ENCODE measurements around the gene C19orf38.
A peak's percentile ranks its signal among the peaks of the same experiment; 100 is the strongest.

Gene C19orf38

GRCh38 chr19:10823690-10824089 is 24.5 kb upstream of the C19orf38 start:
- H3K4me3 ChIP-seq (replicated peaks in 1 of 2; ENCODE audit: low read depth in 2 of 2, low read length in 2 of 2) = no peak overlapping the region
- no peak for DNase-seq (ENCODE audit: low read depth in 2 of 2)
- no peak for TF ChIP-seq CTCF (IDR thresholded peaks at IDR 0.05; ENCODE audit: low read depth, low read length)

GRCh38 chr19:10826231-10826630 is 22.0 kb upstream of the C19orf38 start:
- no peak for TF ChIP-seq CTCF (IDR thresholded peaks at IDR 0.05; ENCODE audit: low read depth, low read length)
- no peak for DNase-seq (ENCODE audit: low read depth in 2 of 2)
- H3K4me3 ChIP-seq (replicated peaks in 1 of 2; ENCODE audit: low read depth in 2 of 2, low read length in 2 of 2) = no peak overlapping the region

GRCh38 chr19:10826846-10827245 is 21.4 kb upstream of the C19orf38 start:
- no peak overlapping the region for H3K4me3 ChIP-seq (replicated peaks in 1 of 2; ENCODE audit: low read depth in 2 of 2, low read length in 2 of 2)
- no peak for TF ChIP-seq CTCF (IDR thresholded peaks at IDR 0.05; ENCODE audit: low read depth, low read length)
- no peak for DNase-seq (ENCODE audit: low read depth in 2 of 2)

GRCh38 chr19:10828981-10829821 is 19.0 kb upstream of the C19orf38 start:
- TF ChIP-seq CTCF (IDR thresholded peaks at IDR 0.05; ENCODE audit: low read depth, low read length) = peak; percentile 17
- no peak for DNase-seq (ENCODE audit: low read depth in 2 of 2)
- H3K4me3 ChIP-seq (replicated peaks in 1 of 2; ENCODE audit: low read depth in 2 of 2, low read length in 2 of 2) = no peak overlapping the region

- DNase-seq (ENCODE audit: low read depth in 2 of 2) = no peak
- H3K4me3 ChIP-seq (replicated peaks in 1 of 2; ENCODE audit: low read depth in 2 of 2, low read length in 2 of 2) = no peak overlapping the region
- TF ChIP-seq CTCF (IDR thresholded peaks at IDR 0.05; ENCODE audit: low read depth, low read length) = no peak
These were observed 18.2 kb upstream of the C19orf38 start for GRCh38 chr19:10829967-10830366.

GRCh38 chr19:10830370-10830769 is 17.8 kb upstream of the C19orf38 start:
- H3K4me3 ChIP-seq (replicated peaks in 1 of 2; ENCODE audit: low read depth in 2 of 2, low read length in 2 of 2) = no peak overlapping the region
- no peak for DNase-seq (ENCODE audit: low read depth in 2 of 2)
- no peak for TF ChIP-seq CTCF (IDR thresholded peaks at IDR 0.05; ENCODE audit: low read depth, low read length)
